HTR-8/SVneo (cell line): ENCODE data around the gene WDR64.

Source experiments
- DNase-seq: peaks from one replicate; pipeline ENCODE4 v3.0.0; 2011; ENCODE audit warnings: low spot score, mixed read lengths; ENCODE audit not compliant: insufficient read length
- FAIRE-seq: peaks from 2 replicates; lab custom pipeline; 2011; peaks lifted over from hg19 to GRCh38; lab: Jason Lieb, UNC

Gene WDR64

GRCh38 chr1:241848686-241849344 is 196.7 kb downstream of the WDR64 start:
- no peak for FAIRE-seq

GRCh38 chr1:241849345-241849695 is 197.2 kb downstream of the WDR64 start:
- DNase-seq, result no peak
- FAIRE-seq, result no peak

More at GRCh38 chr1:241848686-241849344, 196.7 kb downstream of the WDR64 start:
- no peak for DNase-seq
